MM.1S (cell line): ENCODE measurements around the gene ACVR2B.

Experiments
- DNase-seq: peaks from one replicate; pipeline ENCODE4 v3.0.0-alpha.2; 2015
- H2AFZ ChIP-seq: fragments of 300-600 bp; sonication (generic); 2 replicates; pipeline ENCODE4 v1.6.0; 2016; ENCODE audit warnings: antibody characterized with exemption, low read length
- H3F3A ChIP-seq: fragments of 300-600 bp; sonication (generic); 2 replicates; pipeline ENCODE4 v1.6.1; 2016; ENCODE audit warnings: mild to moderate bottlenecking, antibody characterized with exemption, low read length, moderate library complexity, mixed read lengths; ENCODE audit not compliant: insufficient read depth
- H3K27ac ChIP-seq: fragments of 300-600 bp; sonication (generic); 2 replicates; pipeline ENCODE4 v1.5.1; 2016; ENCODE audit warnings: mild to moderate bottlenecking, low read length
- H3K27me3 ChIP-seq: fragments of 300-600 bp; sonication (generic); replicated peaks from 2 replicates; pipeline ENCODE4 v1.6.0; 2016; ENCODE audit warnings: low read length; ENCODE audit not compliant: insufficient read depth
- H3K36me3 ChIP-seq: fragments of 300-600 bp; sonication (generic); replicated peaks from 2 replicates; pipeline ENCODE4 v1.6.1; 2016; ENCODE audit warnings: mild to moderate bottlenecking, low read length, mixed read lengths; ENCODE audit not compliant: insufficient read depth
- H3K4me1 ChIP-seq: fragments of 300-600 bp; sonication (generic); 2 replicates; pipeline ENCODE4 v1.6.1; 2016; ENCODE audit warnings: low read length, mixed read lengths
- H3K4me2 ChIP-seq: fragments of 300-600 bp; sonication (generic); 2 replicates; pipeline ENCODE4 v1.6.0; 2016; ENCODE audit warnings: low read depth, low read length
- H3K4me3 ChIP-seq: fragments of 300-600 bp; sonication (generic); 2 replicates; pipeline ENCODE4 v1.5.1; 2016; ENCODE audit warnings: low read length, mixed read lengths
- H3K79me2 ChIP-seq: fragments of 300-600 bp; sonication (generic); 2 replicates; pipeline ENCODE4 v1.6.1; 2016; ENCODE audit warnings: mixed run types, low read length, mixed read lengths
- H3K9ac ChIP-seq: fragments of 300-600 bp; sonication (generic); 2 replicates; pipeline ENCODE4 v1.6.1; 2016; ENCODE audit warnings: low read length, mixed read lengths
- H3K9me2 ChIP-seq: fragments of 300-600 bp; sonication (generic); replicated peaks from 2 replicates; pipeline ENCODE4 v1.6.1; 2016; ENCODE audit warnings: mild to moderate bottlenecking, low read length, mixed read lengths; ENCODE audit not compliant: insufficient read depth
- H3K9me3 ChIP-seq: fragments of 300-600 bp; sonication (generic); replicated peaks from 2 replicates; pipeline ENCODE4 v1.6.1; 2016; ENCODE audit warnings: mild to moderate bottlenecking, low read length, mixed read lengths; ENCODE audit not compliant: insufficient read depth
- H4K20me1 ChIP-seq: fragments of 300-600 bp; sonication (generic); 2 replicates; pipeline ENCODE4 v1.6.1; 2016; ENCODE audit warnings: mild to moderate bottlenecking, low read length, moderate library complexity, mixed read lengths; ENCODE audit not compliant: insufficient read depth
- EZH2 ChIP-seq: fragments of 300-600 bp; sonication (generic); optimal IDR thresholded peaks from 2 replicates; pipeline ENCODE3; 2017; ENCODE audit warnings: low read depth, mild to moderate bottlenecking, antibody characterized with exemption, low read length, mixed read lengths
- EZH2phosphoT487 ChIP-seq: fragments of 300-600 bp; sonication (generic); IDR thresholded peaks from 2 replicates; pipeline ENCODE4 v1.6.1; 2018; ENCODE audit warnings: antibody characterized with exemption, low read length
- TF ChIP-seq, protein P1 (sequence below): fragments of 300-600 bp; sonication (generic); IDR thresholded peaks from 2 replicates; pipeline ENCODE4 v1.5.1; 2016; ENCODE audit warnings: antibody characterized with exemption, low read length, mixed read lengths

The ACVR2B gene

DNA sequence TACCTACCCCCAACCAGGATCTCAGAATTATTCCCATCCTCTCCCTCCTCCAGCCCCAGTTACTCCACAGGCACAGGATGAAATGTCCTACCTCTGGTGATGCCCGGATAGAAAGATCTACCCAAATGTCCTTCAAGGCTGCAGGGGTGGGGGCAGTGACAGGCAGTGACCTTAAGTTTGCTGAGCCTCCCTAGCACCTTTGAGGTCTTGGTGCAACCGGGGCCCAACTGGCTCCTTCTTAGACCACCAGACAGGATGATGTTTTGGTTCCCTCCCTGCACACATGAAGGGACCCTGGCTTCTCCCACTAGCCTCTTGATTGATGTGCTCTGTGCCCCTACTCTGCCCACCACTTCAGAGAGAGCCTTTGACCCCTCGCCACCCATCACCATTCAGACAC, 78.8 kb downstream of the ACVR2B start:
- Histone ChIP-seq H3K9ac (no peak overlapping the region), H2AFZ (no peak overlapping the region), H3K79me2 (no peaks in the 10 kb centered on the region), H3F3A (no peaks in the 10 kb centered on the region), H3K36me3 (no peaks in the 10 kb centered on the region), H3K9me3 (no peaks in the 10 kb centered on the region), H3K4me2 (no peak overlapping the region), H3K27me3 (no peaks in the 10 kb centered on the region), H4K20me1 (no peaks in the 10 kb centered on the region), H3K4me3 (no peak overlapping the region), H3K27ac (no peak overlapping the region), H3K9me2 (no peaks in the 10 kb centered on the region), H3K4me1 (no peaks in the 10 kb centered on the region)
- TF ChIP-seq EZH2 (no peak), EZH2phosphoT487 (no peak)
- TF ChIP-seq, protein P1, sequence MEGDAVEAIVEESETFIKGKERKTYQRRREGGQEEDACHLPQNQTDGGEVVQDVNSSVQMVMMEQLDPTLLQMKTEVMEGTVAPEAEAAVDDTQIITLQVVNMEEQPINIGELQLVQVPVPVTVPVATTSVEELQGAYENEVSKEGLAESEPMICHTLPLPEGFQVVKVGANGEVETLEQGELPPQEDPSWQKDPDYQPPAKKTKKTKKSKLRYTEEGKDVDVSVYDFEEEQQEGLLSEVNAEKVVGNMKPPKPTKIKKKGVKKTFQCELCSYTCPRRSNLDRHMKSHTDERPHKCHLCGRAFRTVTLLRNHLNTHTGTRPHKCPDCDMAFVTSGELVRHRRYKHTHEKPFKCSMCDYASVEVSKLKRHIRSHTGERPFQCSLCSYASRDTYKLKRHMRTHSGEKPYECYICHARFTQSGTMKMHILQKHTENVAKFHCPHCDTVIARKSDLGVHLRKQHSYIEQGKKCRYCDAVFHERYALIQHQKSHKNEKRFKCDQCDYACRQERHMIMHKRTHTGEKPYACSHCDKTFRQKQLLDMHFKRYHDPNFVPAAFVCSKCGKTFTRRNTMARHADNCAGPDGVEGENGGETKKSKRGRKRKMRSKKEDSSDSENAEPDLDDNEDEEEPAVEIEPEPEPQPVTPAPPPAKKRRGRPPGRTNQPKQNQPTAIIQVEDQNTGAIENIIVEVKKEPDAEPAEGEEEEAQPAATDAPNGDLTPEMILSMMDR = no peak
- no peak for DNase-seq

DNA sequence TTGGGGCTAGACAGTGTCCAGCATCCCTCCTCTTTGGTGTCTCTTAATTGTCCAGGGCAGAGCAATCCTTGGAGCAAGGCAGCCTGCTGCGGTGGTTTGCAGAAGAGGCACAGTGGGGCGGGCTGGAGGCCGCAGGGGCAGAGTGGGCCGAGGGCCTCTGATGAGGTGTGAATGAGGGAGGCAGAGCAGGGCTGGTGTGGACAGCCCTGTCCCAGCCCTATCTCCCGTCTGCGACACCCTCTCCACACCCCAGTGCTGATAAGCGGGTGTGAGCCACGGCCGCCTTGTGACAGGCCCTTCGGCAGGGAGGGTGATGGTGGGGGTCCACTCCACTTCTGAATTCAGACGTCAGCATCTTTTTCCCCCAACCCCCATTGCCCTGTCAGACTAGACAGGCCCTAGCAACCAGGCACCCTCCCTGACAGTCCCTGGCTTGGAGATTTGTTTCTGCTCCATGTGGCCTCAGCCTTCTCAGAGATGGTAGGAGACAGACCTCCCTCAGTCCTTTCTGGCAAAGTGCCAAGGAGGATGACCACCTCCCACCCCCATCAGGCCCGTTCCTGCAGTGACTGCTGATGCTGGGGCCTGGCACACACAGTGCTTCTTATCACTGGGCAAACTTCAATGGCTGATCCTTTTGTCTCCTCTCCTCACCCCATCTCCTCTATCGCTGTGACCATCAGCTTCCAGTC, 79.7 kb downstream of the ACVR2B start:
- Histone ChIP-seq H3K4me2 (no peak overlapping the region), H3K9me2 (no peaks in the 10 kb centered on the region), H3K36me3 (no peaks in the 10 kb centered on the region), H3K27ac (no peak overlapping the region), H3K27me3 (no peaks in the 10 kb centered on the region), H3K9ac (no peak overlapping the region), H3K9me3 (no peaks in the 10 kb centered on the region), H3F3A (no peaks in the 10 kb centered on the region), H3K4me3 (no peak overlapping the region), H2AFZ (no peak overlapping the region), H3K4me1 (no peaks in the 10 kb centered on the region), H3K79me2 (no peaks in the 10 kb centered on the region), H4K20me1 (no peaks in the 10 kb centered on the region)
- TF ChIP-seq EZH2phosphoT487 (no peak), EZH2 (no peak)
- TF ChIP-seq, protein P1 = no peak
- no peak for DNase-seq

DNA sequence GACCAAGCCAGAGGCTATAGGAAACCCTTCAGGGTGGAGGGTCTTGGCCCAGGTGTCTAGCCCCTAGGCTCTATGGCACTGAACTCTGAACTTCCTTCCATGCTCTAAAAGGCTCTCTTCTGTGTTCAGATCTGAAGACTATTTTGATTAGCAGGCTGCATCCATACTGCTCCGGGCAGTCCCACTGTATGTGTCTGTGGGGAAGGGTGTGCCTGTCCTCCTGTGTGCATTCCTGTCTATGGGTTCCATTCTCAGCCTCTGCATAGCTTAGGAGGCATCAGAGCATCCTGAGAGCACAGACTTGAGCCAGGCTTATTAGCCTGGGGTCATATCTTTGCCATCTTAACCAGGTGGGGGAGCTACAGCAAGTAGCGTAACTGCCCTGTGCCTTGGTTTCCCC, 80.5 kb downstream of the ACVR2B start:
- Histone ChIP-seq H3K79me2 (no peaks in the 10 kb centered on the region), H3K4me2 (no peak overlapping the region), H3K9me3 (no peaks in the 10 kb centered on the region), H3F3A (no peaks in the 10 kb centered on the region), H3K4me1 (no peaks in the 10 kb centered on the region), H3K27me3 (no peaks in the 10 kb centered on the region), H3K27ac (no peak overlapping the region), H3K9me2 (no peaks in the 10 kb centered on the region), H3K36me3 (no peaks in the 10 kb centered on the region), H3K9ac (no peak overlapping the region), H3K4me3 (no peak overlapping the region), H2AFZ (no peak overlapping the region), H4K20me1 (no peaks in the 10 kb centered on the region)
- no peak for DNase-seq
- TF ChIP-seq EZH2 = no peak
- no peak for TF ChIP-seq EZH2phosphoT487
- TF ChIP-seq, protein P1 = no peak
